Cardiac muscle cell (in vitro differentiated cells and primary cell): ENCODE data around the gene RASD1. TPM values are rescaled to one million over a fixed set of nuclear protein-coding genes. Genes with fewer than 3 reads are reported as not detected.

Experiments
- DNase-seq, 2 donors: peaks; one replicate each; pipeline versions ENCODE4 v3.0.0 to v3.0.0-alpha.2; 2010 to 2017; ENCODE audit warnings: low read depth in 1 of 2, low spot score in 1 of 2
- H3K27ac ChIP-seq: fragments of 200-600 bp; sonication (generic); 2 replicates; pipeline ENCODE4 v1.5.1; 2016
- H3K27me3 ChIP-seq: fragments of 200-600 bp; sonication (generic); 2 replicates; pipeline ENCODE4 v1.6.0; 2016; ENCODE audit warnings: control low read depth
- H3K36me3 ChIP-seq: fragments of 200-600 bp; sonication (generic); 2 replicates; pipeline ENCODE4 v1.5.1; 2016; ENCODE audit warnings: control low read depth
- H3K4me1 ChIP-seq: fragments of 200-600 bp; sonication (generic); 2 replicates; pipeline ENCODE4 v1.8.1; 2017; ENCODE audit warnings: low read depth, mild to moderate bottlenecking, mixed run types
- H3K4me3 ChIP-seq: fragments of 200-600 bp; sonication (generic); 2 replicates; pipeline ENCODE4 v1.5.1; 2016; ENCODE audit warnings: mild to moderate bottlenecking
- H3K9me3 ChIP-seq: fragments of 200-600 bp; sonication (generic); 2 replicates; pipeline ENCODE4 v1.5.1; 2017; ENCODE audit warnings: low read depth, mild to moderate bottlenecking, control low read depth
- polyA plus RNA-seq: library from polyadenylated mRNA; unstranded; fragments of >200 nt; fragmentation: Nextera tagmentation; extraction: Ambion mirVana; gene quantifications from 2 replicates; pipeline ENCODE4 v1.2.1, GENCODE V29; 2016
- total RNA-seq: library from RNA; depleted of rRNA; stranded (reverse); fragments of >200 nt; gene quantifications from 2 replicates; pipeline ENCODE4 v1.2.3, GENCODE V29; 2016
- TF ChIP-seq, protein P1 (sequence below): IDR thresholded peaks from 2 replicates; pipeline ENCODE4 v1.5.1; 2012; ENCODE audit warnings: low read depth, mild to moderate bottlenecking, low read length

RASD1 gene
- total and polyA plus RNA-seq, 2 experiments from 2014 or later = 24.3 to 28.4 TPM

DNA sequence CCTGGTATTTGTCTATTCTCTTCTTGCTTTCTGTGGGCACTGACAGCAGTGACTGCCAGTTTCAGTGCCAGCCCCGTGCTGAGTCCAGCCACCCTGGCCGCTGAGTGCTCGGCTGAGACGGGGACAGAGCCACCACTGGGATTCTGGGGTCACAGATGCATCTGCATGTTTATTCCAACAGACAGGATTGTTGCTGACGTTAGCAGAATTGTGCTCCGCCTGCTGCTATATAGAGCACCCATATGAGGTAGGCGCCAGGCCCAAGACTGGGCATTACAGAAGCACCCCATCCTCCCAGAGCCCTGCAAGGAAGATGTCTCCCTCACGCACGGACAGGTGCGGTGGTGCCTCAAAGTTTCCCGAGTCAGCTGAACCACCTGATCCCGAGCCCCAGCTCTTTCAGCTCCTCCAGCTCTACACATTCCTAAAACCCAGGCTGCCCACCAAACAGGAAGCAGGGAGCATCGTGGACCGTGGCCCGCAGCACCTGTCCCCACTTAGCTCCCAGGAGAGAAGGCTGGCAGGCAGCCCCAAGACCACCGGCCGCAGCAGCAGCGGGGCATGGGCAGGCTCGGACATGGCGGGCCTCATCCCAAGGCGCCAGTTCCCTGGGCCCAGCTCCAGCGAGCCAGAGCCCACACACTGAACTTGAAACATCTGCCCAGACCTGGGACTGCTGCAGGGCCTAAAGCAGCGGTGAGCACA, 44.9 kb upstream of the RASD1 start:
- no peaks in the 10 kb centered on the region for H3K27me3 ChIP-seq

DNA sequence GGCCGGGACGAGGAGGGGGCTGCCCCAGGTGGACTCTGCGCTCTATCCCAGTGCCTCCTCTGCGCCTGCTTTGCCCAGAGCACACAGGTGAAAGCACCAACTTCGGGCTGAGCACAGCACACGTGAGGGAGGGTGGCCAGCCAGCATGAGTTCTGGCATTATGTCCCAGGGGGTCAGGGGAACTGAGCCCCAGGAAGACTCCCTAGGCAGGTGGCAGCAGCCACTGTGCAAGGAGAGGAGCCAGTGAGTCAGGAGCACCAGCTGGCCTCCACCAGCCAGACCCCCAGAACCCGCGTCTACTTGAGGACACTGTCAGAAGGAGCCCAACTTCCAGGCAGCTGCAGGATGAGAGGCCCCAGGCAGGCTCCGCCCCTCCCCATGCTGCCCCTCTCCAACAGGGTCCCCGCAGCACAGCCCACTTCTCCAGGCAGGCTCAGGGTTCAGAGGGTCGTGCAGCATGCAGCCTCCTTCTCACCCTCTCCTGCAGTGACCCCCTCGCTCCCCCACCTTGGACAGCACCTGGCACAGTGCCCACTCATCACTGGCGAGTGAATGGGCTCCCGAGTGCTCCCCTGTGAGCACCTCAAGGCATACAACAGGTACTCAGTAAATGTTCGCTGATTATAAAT, 44.2 kb upstream of the RASD1 start:
- Histone ChIP-seq H3K4me3 (no peak overlapping the region), H3K9me3 (no peaks in the 10 kb centered on the region), H3K36me3 (no peaks in the 10 kb centered on the region), H3K4me1 (peaks cover 41% of the 10 kb centered on the region), H3K27me3 (no peaks in the 10 kb centered on the region), H3K27ac (peak overlapping the region; percentile 66)
- DNase-seq = peak in 1 of 2 donors; percentile 51
- TF ChIP-seq, protein P1, sequence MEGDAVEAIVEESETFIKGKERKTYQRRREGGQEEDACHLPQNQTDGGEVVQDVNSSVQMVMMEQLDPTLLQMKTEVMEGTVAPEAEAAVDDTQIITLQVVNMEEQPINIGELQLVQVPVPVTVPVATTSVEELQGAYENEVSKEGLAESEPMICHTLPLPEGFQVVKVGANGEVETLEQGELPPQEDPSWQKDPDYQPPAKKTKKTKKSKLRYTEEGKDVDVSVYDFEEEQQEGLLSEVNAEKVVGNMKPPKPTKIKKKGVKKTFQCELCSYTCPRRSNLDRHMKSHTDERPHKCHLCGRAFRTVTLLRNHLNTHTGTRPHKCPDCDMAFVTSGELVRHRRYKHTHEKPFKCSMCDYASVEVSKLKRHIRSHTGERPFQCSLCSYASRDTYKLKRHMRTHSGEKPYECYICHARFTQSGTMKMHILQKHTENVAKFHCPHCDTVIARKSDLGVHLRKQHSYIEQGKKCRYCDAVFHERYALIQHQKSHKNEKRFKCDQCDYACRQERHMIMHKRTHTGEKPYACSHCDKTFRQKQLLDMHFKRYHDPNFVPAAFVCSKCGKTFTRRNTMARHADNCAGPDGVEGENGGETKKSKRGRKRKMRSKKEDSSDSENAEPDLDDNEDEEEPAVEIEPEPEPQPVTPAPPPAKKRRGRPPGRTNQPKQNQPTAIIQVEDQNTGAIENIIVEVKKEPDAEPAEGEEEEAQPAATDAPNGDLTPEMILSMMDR = no peak

More for the DNA sequence above, 44.9 kb upstream of the RASD1 start:
- Histone ChIP-seq H3K9me3 (no peaks in the 10 kb centered on the region), H3K4me1 (peaks cover 44% of the 10 kb centered on the region), H3K27ac (peak overlapping the region; percentile 66), H3K4me3 (no peak overlapping the region), H3K36me3 (no peaks in the 10 kb centered on the region)
- TF ChIP-seq, protein P1 = no peak
- no peak for DNase-seq

GRCh38 chr17:17539591-17539990, 43.4 kb upstream of the RASD1 start:
- H3K4me3 ChIP-seq = no peak overlapping the region

DNA sequence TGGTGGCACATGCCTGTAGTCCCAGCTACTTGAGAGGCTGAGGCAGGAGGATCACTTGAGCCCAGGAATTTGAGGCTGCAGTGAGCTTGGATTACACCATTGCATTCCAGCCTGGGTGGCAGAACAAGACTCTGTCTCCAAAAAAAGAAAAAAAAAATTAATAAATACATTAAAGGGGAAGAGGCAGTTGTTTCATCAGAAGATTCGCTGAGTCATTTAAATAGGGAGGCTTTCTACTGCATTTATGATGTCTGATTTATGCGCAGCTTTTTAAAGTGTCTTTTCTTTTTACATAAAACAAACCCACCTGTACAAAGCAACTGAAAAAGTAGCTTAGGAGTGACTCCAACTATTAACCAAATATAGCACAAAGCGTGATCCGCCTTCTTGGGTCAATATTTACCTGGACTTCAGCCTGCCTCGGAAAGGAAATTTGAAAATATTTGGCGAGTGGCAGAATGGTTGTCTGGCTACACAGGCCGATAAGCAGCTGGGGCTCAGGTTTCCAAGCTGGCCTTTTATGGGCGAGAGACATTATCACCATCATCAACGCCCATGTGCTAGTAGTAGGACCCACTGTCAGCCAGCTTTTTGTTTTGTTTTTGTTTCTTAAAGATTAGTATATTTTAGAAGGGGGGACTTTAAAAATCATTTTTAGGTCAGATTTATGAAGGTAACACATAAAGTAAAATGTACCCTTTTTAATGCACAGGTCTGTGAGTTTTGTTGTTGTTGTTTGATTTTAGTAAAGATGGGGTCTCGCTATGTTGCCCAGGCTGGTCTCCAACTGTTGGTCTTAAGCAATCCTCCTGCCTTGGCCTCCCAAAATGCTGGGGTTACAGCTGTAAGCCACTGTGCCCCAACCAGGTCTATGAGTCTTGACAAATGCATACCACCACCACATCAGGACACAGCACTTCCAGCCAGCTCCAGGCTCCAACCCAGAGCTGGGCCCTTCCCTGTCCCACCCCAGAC, 42.5 kb upstream of the RASD1 start:
- Histone ChIP-seq H3K36me3 (no peaks in the 10 kb centered on the region), H3K9me3 (no peaks in the 10 kb centered on the region), H3K27ac (peak overlapping the region; percentile 66), H3K27me3 (no peaks in the 10 kb centered on the region), H3K4me1 (peaks cover 41% of the 10 kb centered on the region), H3K4me3 (no peak overlapping the region)
- TF ChIP-seq, protein P1 = no peak
- DNase-seq = peak; percentile 18 to 28

More at GRCh38 chr17:17539591-17539990, 43.4 kb upstream of the RASD1 start:
- TF ChIP-seq, protein P1 = no peak
- H3K27ac ChIP-seq = peak overlapping the region; percentile 66
- no peak for DNase-seq
- no peaks in the 10 kb centered on the region for H3K27me3 ChIP-seq
- H3K4me1 ChIP-seq = peaks cover 41% of the 10 kb centered on the region
- no peaks in the 10 kb centered on the region for H3K36me3 ChIP-seq
- no peaks in the 10 kb centered on the region for H3K9me3 ChIP-seq
